ENCODE results near the gene RABGAP1. TPM values are rescaled to one million over a fixed set of nuclear protein-coding genes. Genes with fewer than 3 reads are reported as not detected.

Gene RABGAP1
- total RNA-seq, 1 donor from 2014 or later, result 80.2 TPM

- H3K36me3 Mint-ChIP-seq (ENCODE audit: unreplicated experiment), result no peaks in the 10 kb centered on the region
- peaks cover 26% of the 10 kb centered on the region for H3K4me1 Mint-ChIP-seq (ENCODE audit: low read depth, unreplicated experiment)
- DNase-seq, result no peak
- H3K4me3 Mint-ChIP-seq (ENCODE audit: unreplicated experiment), result no peak overlapping the region
- peaks cover 12% of the 10 kb centered on the region for H3K9me3 Mint-ChIP-seq (ENCODE audit: unreplicated experiment)
- TF ChIP-seq, protein P1, sequence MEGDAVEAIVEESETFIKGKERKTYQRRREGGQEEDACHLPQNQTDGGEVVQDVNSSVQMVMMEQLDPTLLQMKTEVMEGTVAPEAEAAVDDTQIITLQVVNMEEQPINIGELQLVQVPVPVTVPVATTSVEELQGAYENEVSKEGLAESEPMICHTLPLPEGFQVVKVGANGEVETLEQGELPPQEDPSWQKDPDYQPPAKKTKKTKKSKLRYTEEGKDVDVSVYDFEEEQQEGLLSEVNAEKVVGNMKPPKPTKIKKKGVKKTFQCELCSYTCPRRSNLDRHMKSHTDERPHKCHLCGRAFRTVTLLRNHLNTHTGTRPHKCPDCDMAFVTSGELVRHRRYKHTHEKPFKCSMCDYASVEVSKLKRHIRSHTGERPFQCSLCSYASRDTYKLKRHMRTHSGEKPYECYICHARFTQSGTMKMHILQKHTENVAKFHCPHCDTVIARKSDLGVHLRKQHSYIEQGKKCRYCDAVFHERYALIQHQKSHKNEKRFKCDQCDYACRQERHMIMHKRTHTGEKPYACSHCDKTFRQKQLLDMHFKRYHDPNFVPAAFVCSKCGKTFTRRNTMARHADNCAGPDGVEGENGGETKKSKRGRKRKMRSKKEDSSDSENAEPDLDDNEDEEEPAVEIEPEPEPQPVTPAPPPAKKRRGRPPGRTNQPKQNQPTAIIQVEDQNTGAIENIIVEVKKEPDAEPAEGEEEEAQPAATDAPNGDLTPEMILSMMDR (IDR thresholded peaks at IDR 0.05; ENCODE audit: partially characterized antibody, unreplicated experiment), result no peak
- H3K27me3 Mint-ChIP-seq (ENCODE audit: unreplicated experiment), result peaks cover 11% of the 10 kb centered on the region
- H3K27ac Mint-ChIP-seq (ENCODE audit: unreplicated experiment), result no peak overlapping the region
These were observed 166.9 kb downstream of the RABGAP1 start for GRCh38 chr9:123107639-123108285.

DNA sequence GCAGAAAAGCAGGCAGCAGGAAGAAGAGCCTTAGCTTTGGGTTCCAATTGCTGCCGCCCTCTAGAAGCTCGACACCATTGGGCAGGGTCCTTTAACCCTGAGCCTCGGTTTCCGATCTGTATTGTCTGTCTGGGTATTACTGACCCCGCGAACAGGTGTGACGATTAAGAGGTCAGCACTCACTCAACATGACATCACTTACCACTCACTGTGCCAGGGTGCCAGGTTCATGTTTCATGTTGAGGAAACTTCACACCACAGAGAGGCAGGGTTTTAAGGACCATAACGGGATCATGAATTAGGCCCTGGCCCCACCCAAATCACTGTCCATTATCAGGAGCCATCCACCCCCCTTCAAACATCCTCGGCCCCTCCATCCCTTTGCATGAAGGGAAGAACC, 168.2 kb downstream of the RABGAP1 start:
- TF ChIP-seq, protein P1 (IDR thresholded peaks at IDR 0.05; ENCODE audit: partially characterized antibody, unreplicated experiment), result no peak
- Mint-ChIP-seq H3K27ac (ENCODE audit: unreplicated experiment) (no peak overlapping the region), H3K27me3 (ENCODE audit: unreplicated experiment) (peaks cover 17% of the 10 kb centered on the region), H3K36me3 (ENCODE audit: unreplicated experiment) (no peaks in the 10 kb centered on the region), H3K9me3 (ENCODE audit: unreplicated experiment) (peaks cover 12% of the 10 kb centered on the region), H3K4me1 (ENCODE audit: low read depth, unreplicated experiment) (peaks cover 33% of the 10 kb centered on the region), H3K4me3 (ENCODE audit: unreplicated experiment) (no peak overlapping the region)
- no peak for DNase-seq

DNA sequence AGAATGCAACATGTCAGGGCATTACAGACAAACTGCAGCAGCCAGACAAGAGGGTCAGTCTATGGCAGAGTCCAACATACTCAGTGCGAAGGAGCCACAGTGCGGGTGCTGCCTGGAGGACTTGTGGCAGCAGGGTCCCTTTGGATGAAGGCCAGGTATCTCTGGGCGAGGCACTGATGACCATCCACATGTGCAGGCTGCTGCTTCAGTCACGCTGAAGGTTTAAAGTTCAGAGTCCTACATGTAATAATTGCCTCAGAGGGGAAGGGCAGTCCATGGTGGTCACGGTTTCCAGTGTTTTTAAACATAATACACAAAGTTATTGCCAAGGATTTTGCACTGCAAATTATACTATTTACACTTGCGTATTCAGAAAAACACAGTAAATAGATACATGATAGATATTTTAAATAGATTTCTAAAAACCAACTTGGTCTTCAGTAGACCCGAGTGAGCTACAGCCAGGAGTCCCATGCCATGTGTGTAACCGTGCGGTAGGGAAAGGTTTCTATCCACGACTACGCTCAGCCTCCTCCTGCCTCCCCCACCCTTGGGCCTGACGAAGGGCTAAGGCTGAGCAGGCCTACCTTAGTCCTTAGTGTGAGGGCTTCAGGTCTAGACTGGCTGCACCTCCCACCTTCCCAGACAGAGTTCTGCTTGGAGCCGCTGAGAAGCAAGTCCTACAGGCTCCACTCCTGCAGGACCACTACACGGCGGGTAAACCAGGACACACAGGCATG, 168.9 kb downstream of the RABGAP1 start:
- TF ChIP-seq, protein P1 (IDR thresholded peaks at IDR 0.05; ENCODE audit: partially characterized antibody, unreplicated experiment), result no peak
- DNase-seq, result no peak
- Mint-ChIP-seq H3K27me3 (ENCODE audit: unreplicated experiment) (peaks cover 17% of the 10 kb centered on the region), H3K36me3 (ENCODE audit: unreplicated experiment) (peaks cover 1% of the 10 kb centered on the region), H3K9me3 (ENCODE audit: unreplicated experiment) (peaks cover 10% of the 10 kb centered on the region), H3K4me3 (ENCODE audit: unreplicated experiment) (no peak overlapping the region), H3K27ac (ENCODE audit: unreplicated experiment) (no peak overlapping the region), H3K4me1 (ENCODE audit: low read depth, unreplicated experiment) (peaks cover 30% of the 10 kb centered on the region)

DNA sequence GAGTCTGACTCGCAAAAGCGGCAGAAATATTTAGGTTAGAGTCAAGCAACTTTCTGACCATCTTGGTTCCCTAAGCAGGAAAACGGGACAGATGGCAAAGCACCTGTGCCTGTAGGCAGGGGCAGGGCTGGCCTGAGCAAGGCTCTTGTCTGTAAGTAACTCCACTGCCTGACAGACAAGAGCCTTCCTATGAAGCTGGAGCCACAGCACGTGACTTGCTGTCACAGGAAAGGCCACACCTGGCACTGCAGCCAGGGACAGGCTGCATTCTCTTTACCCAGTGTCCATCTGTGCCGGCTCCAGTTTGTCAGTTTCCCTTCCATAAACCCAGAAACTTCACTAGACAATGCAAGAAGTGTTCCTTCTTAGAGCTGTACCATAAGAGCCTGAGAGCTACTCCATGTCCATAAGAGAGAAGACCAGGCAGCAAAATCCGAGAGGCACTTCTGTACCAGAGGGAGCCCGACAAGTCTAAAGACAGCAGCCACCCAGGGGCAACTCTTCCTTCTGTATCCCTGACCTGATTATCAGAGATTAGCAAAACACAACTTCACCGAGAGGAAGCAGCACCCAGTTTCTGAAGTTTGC, 170.7 kb downstream of the RABGAP1 start:
- DNase-seq, result no peak
- TF ChIP-seq, protein P1 (IDR thresholded peaks at IDR 0.05; ENCODE audit: partially characterized antibody, unreplicated experiment), result no peak
- Mint-ChIP-seq H3K9me3 (ENCODE audit: unreplicated experiment) (peaks cover 8% of the 10 kb centered on the region), H3K4me3 (ENCODE audit: unreplicated experiment) (no peak overlapping the region), H3K36me3 (ENCODE audit: unreplicated experiment) (peaks cover 15% of the 10 kb centered on the region), H3K27ac (ENCODE audit: unreplicated experiment) (peak overlapping the region; percentile 76), H3K4me1 (ENCODE audit: low read depth, unreplicated experiment) (peaks cover 27% of the 10 kb centered on the region), H3K27me3 (ENCODE audit: unreplicated experiment) (peaks cover 16% of the 10 kb centered on the region)

Measured in glutamatergic neuron (in vitro differentiated cells).